HG02763 (cell line): Measurements from ENCODE around the gene DCBLD1.
A peak's percentile ranks its signal among the peaks of the same experiment; 100 is the strongest.

Source experiments
- ATAC-seq: cut with Tn5 transposase; IDR thresholded peaks from one replicate; pipeline ENCODE4 v1.9.1; 2021; ENCODE audit warnings: mild to moderate bottlenecking, moderate library complexity; ENCODE audit not compliant: unreplicated experiment

Gene DCBLD1

GRCh38 chr6:117525607-117526006, 43.1 kb downstream of the DCBLD1 start:
- ATAC-seq = no peak

GRCh38 chr6:117530467-117531242, 48.2 kb downstream of the DCBLD1 start:
- ATAC-seq = no peak

DNA sequence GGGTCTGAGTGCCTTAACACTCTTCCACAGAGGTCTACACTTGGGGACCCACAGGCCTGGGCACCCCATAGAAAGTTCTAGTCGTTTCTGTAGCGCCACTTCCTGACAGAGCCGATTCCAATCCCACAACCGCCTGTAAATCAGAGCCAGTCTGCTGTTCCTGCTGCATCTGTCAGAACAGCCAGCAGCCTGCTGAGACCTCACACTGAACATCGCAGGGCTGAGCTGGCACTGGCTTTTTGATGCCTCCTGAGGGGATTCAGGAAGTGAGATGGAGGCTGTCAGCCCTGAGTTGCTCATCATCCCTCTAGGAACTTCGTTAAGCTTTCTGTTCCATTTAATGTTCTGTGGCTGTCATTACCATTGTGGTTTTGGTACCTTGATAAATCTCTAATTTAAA, 48.9 kb downstream of the DCBLD1 start:
- no peak for ATAC-seq

- no peak for ATAC-seq
Observed at GRCh38 chr6:117531809-117532725, 49.6 kb downstream of the DCBLD1 start.

DNA sequence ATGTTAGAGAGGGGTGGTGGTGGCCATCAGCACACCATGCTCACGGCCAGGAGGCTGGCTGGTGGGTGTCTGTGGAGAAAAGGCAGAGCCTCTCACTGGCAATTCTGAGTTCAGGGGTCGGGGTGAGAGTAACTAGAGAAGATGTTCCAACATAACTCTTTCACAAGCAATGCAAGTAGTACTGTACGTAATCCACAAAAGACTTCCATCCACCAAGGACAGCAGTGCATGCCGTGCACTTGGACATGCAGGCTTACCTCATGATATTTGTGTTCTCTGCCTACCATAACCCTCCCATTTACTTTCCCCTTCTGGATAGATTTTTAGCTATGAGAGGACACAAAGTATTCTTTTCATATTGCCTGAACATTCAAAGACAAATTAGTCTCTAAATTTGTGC, 51.3 kb downstream of the DCBLD1 start:
- ATAC-seq = no peak

- no peak for ATAC-seq
Observed at GRCh38 chr6:117534974-117535373, 52.5 kb downstream of the DCBLD1 start.

GRCh38 chr6:117536317-117536716, 53.8 kb downstream of the DCBLD1 start:
- ATAC-seq = no peak

GRCh38 chr6:117538615-117539014, 56.1 kb downstream of the DCBLD1 start:
- no peak for ATAC-seq

DNA sequence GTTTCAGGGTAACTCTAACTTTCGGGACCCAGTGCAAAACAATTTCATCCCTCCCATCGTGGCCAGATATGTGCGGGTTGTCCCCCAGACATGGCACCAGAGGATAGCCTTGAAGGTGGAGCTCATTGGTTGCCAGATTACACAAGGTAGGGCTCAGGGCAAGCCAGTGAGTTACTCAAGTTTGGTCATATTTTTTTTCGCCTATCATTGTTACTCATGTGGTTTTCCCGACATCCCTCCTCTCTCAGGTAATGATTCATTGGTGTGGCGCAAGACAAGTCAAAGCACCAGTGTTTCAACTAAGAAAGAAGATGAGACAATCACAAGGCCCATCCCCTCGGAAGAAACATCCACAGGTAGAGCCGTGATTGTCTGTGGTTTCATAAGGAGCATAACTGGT, 58.2 kb downstream of the DCBLD1 start:
- no peak for ATAC-seq

DNA sequence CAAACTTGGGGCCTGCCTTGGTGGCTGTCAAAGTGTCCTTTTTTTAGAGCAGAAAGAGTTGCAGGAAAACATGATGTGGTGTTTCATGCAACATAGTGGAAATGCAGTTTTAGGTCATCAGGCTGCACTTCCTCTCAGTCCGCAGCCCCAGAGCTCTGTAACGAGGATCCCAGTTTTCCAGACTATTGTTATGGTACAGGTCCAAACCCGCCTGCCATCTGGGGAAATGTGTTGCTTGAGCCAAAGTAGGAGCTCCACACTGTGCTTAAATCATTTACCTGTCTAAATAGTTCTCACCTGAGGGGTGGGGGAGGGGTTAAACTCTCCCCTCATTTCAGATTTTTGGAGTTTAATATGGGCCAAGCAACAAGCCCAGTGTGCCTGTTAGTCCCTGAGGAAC, 60.0 kb downstream of the DCBLD1 start:
- ATAC-seq = no peak

GRCh38 chr6:117544716-117545115, 62.2 kb downstream of the DCBLD1 start:
- ATAC-seq = no peak

DNA sequence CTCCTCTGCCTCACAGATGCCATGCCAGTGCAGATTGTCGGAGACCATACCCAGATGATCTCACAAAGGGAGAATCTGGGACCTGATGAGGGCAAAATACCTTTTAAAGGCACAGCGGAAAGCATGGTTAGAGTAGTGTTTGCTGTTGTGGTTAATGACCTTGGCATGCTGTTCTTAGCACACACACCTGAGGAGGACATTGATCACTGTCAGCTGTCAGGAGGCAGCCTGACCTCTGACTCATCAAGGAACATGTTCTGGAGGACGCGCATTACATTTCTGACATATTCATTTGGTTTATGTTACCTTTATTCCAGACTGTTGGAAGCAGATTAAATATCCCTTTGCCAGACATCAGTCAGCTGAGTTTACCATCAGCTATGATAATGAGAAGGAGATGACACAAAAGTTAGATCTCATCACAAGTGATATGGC, 62.7 kb downstream of the DCBLD1 start:
- no peak for ATAC-seq

DNA sequence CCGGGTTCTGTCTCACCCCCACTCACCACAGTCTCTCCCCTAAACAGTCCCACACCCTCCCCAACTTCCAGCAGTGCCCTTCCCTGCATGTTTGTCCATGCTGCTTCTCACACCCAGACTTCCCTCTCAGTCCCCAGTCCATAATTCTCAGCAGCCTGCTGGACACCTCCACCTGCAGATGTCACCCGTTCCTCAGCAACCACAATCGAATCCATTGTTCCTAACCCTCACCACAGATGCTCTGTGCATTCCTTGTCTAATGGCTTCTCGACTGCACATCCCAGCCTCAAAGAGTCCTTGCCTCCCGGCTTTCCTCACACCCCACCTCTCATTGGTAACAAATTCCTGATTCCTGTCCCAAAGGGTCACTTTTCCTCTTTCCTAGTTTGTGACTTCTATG, 64.2 kb downstream of the DCBLD1 start:
- ATAC-seq = no peak

DNA sequence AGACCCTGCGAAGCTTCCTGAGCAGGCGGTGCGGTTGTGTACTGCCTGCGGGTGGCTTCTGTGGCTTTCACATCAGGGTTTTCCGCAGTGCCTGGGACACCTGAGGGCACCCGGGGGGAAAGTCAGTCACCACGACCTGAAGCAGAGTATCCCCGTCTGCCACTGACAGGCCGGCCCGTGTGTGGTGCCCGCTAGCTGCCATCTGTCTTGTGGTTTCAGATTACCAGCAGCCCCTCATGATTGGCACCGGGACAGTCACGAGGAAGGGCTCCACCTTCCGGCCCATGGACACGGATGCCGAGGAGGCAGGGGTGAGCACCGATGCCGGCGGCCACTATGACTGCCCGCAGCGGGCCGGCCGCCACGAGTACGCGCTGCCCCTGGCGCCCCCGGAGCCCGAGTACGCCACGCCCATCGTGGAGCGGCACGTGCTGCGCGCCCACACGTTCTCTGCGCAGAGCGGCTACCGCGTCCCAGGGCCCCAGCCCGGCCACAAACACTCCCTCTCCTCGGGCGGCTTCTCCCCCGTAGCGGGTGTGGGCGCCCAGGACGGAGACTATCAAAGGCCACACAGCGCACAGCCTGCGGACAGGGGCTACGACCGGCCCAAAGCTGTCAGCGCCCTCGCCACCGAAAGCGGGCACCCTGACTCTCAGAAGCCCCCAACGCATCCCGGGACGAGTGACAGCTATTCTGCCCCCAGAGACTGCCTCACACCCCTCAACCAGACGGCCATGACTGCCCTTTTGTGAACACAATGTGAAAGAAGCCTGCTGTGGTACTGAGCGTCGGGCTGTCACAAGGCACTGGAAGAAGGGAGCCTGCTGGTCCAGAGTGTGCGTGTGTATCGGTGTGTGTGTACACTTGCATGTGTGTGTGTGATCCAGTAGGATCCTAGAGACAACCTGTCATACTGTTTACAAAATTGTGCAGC, 65.5 kb downstream of the DCBLD1 start:
- ATAC-seq = peak; percentile 53

DNA sequence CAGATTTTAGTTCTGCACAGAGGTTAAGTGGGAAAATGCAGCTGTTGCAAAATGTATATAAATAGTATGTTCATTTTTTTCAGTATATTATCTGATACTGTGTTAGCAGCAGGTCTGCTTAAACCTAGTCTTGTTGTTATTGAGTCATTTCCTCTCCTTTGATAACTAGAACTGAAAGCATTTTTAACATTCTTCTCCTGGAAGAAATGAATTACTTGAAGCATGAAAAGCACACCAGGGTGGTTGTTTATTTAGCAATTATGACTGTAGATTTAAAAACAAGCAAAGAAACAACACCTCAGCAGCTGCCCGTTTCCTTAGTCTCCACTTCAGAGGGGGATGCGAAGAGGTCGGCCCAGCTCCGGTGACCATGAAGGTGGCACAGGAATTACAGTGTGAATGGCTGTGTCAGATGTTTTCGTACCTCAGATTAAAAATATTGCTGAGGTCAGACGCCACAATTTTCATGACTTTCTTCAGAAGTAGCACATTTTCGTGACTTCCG, 66.4 kb downstream of the DCBLD1 start:
- ATAC-seq = no peak

- no peak for ATAC-seq
Observed at GRCh38 chr6:117549611-117550010, 67.1 kb downstream of the DCBLD1 start.

DNA sequence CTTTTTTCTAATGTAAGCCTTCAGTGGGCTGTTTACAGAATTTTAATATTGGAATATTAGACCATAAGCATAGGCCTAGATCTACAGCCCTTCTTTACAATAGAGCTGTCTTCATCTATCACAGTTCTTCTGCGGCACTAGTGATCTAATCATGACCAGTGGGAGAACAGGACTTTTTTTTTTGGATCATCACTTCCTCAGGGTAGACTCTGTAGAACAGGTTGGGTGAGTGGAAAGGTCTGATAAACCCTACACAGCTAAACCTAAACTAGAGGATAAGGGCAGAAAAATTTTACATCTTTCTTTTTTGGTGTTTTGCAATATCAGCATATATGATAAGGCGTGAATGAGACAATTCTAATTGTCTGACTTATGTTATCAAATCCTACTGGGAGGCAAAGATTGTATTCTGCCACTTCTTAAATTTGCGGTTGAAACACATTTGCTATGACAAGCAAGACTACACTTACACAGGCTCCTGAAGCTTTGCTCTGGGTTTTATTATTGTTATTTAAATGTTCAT, 67.7 kb downstream of the DCBLD1 start:
- ATAC-seq = no peak

GRCh38 chr6:117550618-117551242, 68.3 kb downstream of the DCBLD1 start:
- no peak for ATAC-seq

DNA sequence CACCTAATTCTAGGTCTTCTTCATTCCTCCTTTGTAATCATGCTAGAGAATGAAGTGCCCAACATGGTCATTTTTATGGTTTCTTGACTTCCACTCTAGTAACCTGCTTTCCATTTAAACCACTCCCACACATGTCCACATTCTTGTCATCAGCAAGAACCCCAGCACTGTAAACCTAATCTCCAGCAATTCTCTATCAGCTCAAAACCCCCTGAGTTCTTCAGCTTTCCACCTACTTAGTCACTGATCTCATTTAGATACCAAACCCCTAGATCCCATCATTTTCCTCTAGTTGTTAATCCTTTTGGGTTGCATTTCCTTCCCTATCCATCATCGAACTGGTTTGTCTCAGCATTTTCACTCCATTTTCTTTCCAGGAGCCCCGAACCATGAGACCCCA, 70.1 kb downstream of the DCBLD1 start:
- ATAC-seq = no peak

DNA sequence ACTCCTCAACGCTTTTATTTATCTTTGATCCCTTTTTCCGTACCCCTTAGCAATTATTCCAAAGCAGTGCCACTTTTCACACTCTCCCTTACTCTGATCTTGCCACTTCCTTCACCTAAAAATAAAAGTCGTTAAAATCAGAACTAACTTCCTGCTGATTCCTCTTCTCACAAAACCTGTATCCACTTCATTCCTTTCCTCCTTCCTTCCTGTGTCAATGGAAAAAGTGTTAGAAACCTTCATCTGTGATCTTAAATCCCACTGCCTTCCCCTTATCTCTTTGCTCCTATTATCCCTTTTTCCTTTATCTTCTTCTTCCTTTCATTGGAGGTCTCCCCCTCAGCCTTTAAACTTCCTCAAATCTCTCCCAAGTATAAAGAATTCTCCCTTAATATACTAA, 70.7 kb downstream of the DCBLD1 start:
- no peak for ATAC-seq
